Fibroblast of skin of left quadriceps (primary cell): Measurements from ENCODE around the gene GPR160.

ENCODE experiments used
- DNase-seq, 2 experiments: peaks; one replicate each; pipeline ENCODE4 v3.0.0-alpha.2; 2013; ENCODE audit warnings: low read depth in 2 of 2

Gene GPR160

GRCh38 chr3:170064108-170064507 is 26.3 kb downstream of the GPR160 start:
- no peak for DNase-seq

- no peak for DNase-seq
These were observed 37.8 kb downstream of the GPR160 start for GRCh38 chr3:170075441-170076091.

GRCh38 chr3:170076715-170077238 is 39.0 kb downstream of the GPR160 start:
- DNase-seq, result peak; percentile 48 to 51

- no peak for DNase-seq
These were observed 39.6 kb downstream of the GPR160 start for GRCh38 chr3:170077361-170077760.

GRCh38 chr3:170078620-170079281 is 41.0 kb downstream of the GPR160 start:
- DNase-seq, result no peak

GRCh38 chr3:170079536-170080165 is 41.9 kb downstream of the GPR160 start:
- DNase-seq, result no peak

GRCh38 chr3:170080605-170081004 is 42.8 kb downstream of the GPR160 start:
- no peak for DNase-seq

GRCh38 chr3:170081079-170081741 is 43.4 kb downstream of the GPR160 start:
- no peak for DNase-seq

- DNase-seq, result no peak
These were observed 45.5 kb downstream of the GPR160 start for GRCh38 chr3:170083343-170083742.

GRCh38 chr3:170085396-170085795 is 47.6 kb downstream of the GPR160 start:
- DNase-seq, result no peak

GRCh38 chr3:170089862-170090600 is 52.2 kb downstream of the GPR160 start:
- no peak for DNase-seq

- DNase-seq, result no peak
These were observed 52.8 kb downstream of the GPR160 start for GRCh38 chr3:170090601-170090981.

GRCh38 chr3:170092907-170093306 is 55.1 kb downstream of the GPR160 start:
- DNase-seq, result no peak

- DNase-seq, result no peak
These were observed 58.0 kb downstream of the GPR160 start for GRCh38 chr3:170095771-170096170.

GRCh38 chr3:170096342-170096741 is 58.5 kb downstream of the GPR160 start:
- no peak for DNase-seq

GRCh38 chr3:170098753-170099152 is 61.0 kb downstream of the GPR160 start:
- no peak for DNase-seq

GRCh38 chr3:170100944-170101343 is 63.1 kb downstream of the GPR160 start:
- DNase-seq, result no peak

- DNase-seq, result no peak
These were observed 64.6 kb downstream of the GPR160 start for GRCh38 chr3:170102431-170102830.

GRCh38 chr3:170107941-170108340 is 70.1 kb downstream of the GPR160 start:
- peak; percentile 3 to 14 for DNase-seq

- DNase-seq, result no peak
These were observed 71.2 kb downstream of the GPR160 start for GRCh38 chr3:170108955-170109354.

- DNase-seq, result no peak
These were observed 71.9 kb downstream of the GPR160 start for GRCh38 chr3:170109579-170110293.
